ENCODE data around the gene FAM186B. TPM values are rescaled to one million over a fixed set of nuclear protein-coding genes. Genes with fewer than 3 reads are reported as not detected.
A peak's percentile ranks its signal among the peaks of the same experiment; 100 is the strongest.

FAM186B gene
- total and polyA plus RNA-seq, 11 donors = 0.17 to 0.78 (median 0.41) TPM

- ATAC-seq = peak; percentile 71 to 82 (median 78)
- no peak overlapping the region for H3K4me3 ChIP-seq
- peaks cover 0 to 55% (median 40%) of the 10 kb centered on the region in 12 donors for H3K4me1 ChIP-seq
- H3K9me3 ChIP-seq = no peaks in the 10 kb centered on the region
- DNase-seq = peak; percentile 78 to 89 (median 84)
- H3K27ac ChIP-seq = peak overlapping the region in 8 of 12 donors; percentile 23 to 79 (median 48)
- WGBS, 4 donors = 0 to 18% (median 7%) methylated on average over 2 of the region's 2 CpGs
- H3K36me3 ChIP-seq = peaks cover 0 to 95% (median 88%) of the 10 kb centered on the region in 9 donors
- H3K27me3 ChIP-seq = no peaks in the 10 kb centered on the region
- peak; percentile 89 to 98 (median 94) for TF ChIP-seq CTCF (IDR thresholded peaks at IDR 0.05)
- TF ChIP-seq POLR2A (IDR thresholded peaks at IDR 0.05) = no peak
- intact Hi-C loops (cut with DNase I) = loop anchor here (1.0 to 10.0 kb wide), 6 partner anchors 30 to 190 kb away; partner anchors contain the start of gene FMNL3 (in 8 of the 10)
Observed at GRCh38 chr12:49644620-49644994, 39.2 kb upstream of the FAM186B start.

- peak in 2 of 5 donors; percentile 61 to 63 for DNase-seq
- peak overlapping the region in 2 of 12 donors; percentile 38 to 58 for H3K27ac ChIP-seq
Observed at GRCh38 chr12:49643961-49644619, 38.7 kb upstream of the FAM186B start.

GRCh38 chr12:49643135-49643534 is 37.7 kb upstream of the FAM186B start:
- intact Hi-C loops (cut with DNase I) = loop anchor here in 1 of 10 donors (10.0 kb wide), 1 partner anchor 192 kb away; no protein-coding TSS in a partner anchor
- WGBS, 4 donors = 87 to 93% (median 91%) methylated on average over 7 of the region's 7 CpGs
- peaks cover 0 to 42% (median 30%) of the 10 kb centered on the region in 12 donors for H3K4me1 ChIP-seq

More at GRCh38 chr12:49643961-49644619, 38.7 kb upstream of the FAM186B start:
- intact Hi-C loops (cut with DNase I) = loop anchor here (1.0 to 10.0 kb wide), 6 partner anchors 31 to 191 kb away; partner anchors contain the start of gene FMNL3 (in 8 of the 10)
- no peak overlapping the region for H3K4me3 ChIP-seq
- peaks cover 0 to 95% (median 82%) of the 10 kb centered on the region in 9 donors for H3K36me3 ChIP-seq
- no peak for TF ChIP-seq POLR2A (IDR thresholded peaks at IDR 0.05)
- peaks cover 0 to 51% (median 38%) of the 10 kb centered on the region in 12 donors for H3K4me1 ChIP-seq
- WGBS, 4 donors = 68 to 73% (median 72%) methylated on average over 10 of the region's 10 CpGs
- H3K9me3 ChIP-seq = no peaks in the 10 kb centered on the region
- ATAC-seq = peak; percentile 3 to 50 (median 6)
- no peaks in the 10 kb centered on the region for H3K27me3 ChIP-seq

GRCh38 chr12:49642370-49642802 is 36.9 kb upstream of the FAM186B start:
- peaks cover 0 to 87% (median 75%) of the 10 kb centered on the region in 9 donors for H3K36me3 ChIP-seq
- H3K27me3 ChIP-seq = no peaks in the 10 kb centered on the region
- WGBS, 4 donors = 80 to 89% (median 84%) methylated on average over 5 to 11 of the region's 11 CpGs
- DNase-seq = peak in 1 of 5 donors; percentile 45
- H3K4me1 ChIP-seq = peaks cover 0 to 39% (median 30%) of the 10 kb centered on the region in 12 donors
- no peak overlapping the region for H3K4me3 ChIP-seq
- intact Hi-C loops (cut with DNase I) = loop anchor here in 1 of 10 donors (10.0 kb wide), 1 partner anchor 192 kb away; no protein-coding TSS in a partner anchor
- no peak overlapping the region for H3K27ac ChIP-seq
- ATAC-seq = no peak
- TF ChIP-seq CTCF (IDR thresholded peaks at IDR 0.05) = no peak
- TF ChIP-seq POLR2A (IDR thresholded peaks at IDR 0.05) = no peak
- no peaks in the 10 kb centered on the region for H3K9me3 ChIP-seq

More at GRCh38 chr12:49643135-49643534, 37.7 kb upstream of the FAM186B start:
- H3K4me3 ChIP-seq = no peak overlapping the region
- ATAC-seq = no peak
- H3K36me3 ChIP-seq = peaks cover 0 to 93% (median 78%) of the 10 kb centered on the region in 9 donors
- DNase-seq = peak in 2 of 5 donors; percentile 19 to 30
- no peaks in the 10 kb centered on the region for H3K27me3 ChIP-seq
- no peaks in the 10 kb centered on the region for H3K9me3 ChIP-seq
- TF ChIP-seq POLR2A (IDR thresholded peaks at IDR 0.05) = no peak
- no peak for TF ChIP-seq CTCF (IDR thresholded peaks at IDR 0.05)
- no peak overlapping the region for H3K27ac ChIP-seq

Data from heart left ventricle (tissue), 16 donors.